GM18907 (cell line): ENCODE data around the gene ZACN.
"Not testable (repeated sequence)": the region's sequence is repeated elsewhere in the genome, so short reads cannot be mapped to it uniquely, and the experiment has no call there.

Experiments
- ATAC-seq: cut with Tn5 transposase; IDR thresholded peaks from one replicate; pipeline ENCODE4 v1.9.1; 2021; ENCODE audit warnings: mild to moderate bottlenecking, moderate library complexity; ENCODE audit not compliant: unreplicated experiment

ZACN gene

GRCh38 chr17:76053246-76054111, 25.5 kb upstream of the ZACN start:
- no peak for ATAC-seq

DNA sequence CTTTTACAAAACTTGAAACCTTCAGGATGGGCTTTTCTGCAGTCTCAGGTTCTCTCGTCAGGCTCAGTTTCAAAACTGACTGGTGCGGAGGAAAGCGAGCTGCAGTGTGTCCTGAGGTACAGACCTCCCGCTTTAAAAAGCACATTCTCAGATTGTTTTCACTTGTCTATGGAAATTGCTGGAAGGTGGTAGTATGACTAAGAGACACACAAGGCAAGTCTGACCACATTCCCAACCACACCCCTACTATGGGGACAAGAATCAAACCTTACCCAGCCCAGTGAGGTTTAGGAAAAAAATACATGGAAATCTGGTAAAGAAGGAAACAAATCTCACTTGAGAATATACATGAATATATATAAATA, 24.9 kb upstream of the ZACN start:
- no peak for ATAC-seq

GRCh38 chr17:76056882-76057281, 22.1 kb upstream of the ZACN start:
- ATAC-seq: no peak

GRCh38 chr17:76058264-76058663, 20.7 kb upstream of the ZACN start:
- ATAC-seq: not testable (repeated sequence)

DNA sequence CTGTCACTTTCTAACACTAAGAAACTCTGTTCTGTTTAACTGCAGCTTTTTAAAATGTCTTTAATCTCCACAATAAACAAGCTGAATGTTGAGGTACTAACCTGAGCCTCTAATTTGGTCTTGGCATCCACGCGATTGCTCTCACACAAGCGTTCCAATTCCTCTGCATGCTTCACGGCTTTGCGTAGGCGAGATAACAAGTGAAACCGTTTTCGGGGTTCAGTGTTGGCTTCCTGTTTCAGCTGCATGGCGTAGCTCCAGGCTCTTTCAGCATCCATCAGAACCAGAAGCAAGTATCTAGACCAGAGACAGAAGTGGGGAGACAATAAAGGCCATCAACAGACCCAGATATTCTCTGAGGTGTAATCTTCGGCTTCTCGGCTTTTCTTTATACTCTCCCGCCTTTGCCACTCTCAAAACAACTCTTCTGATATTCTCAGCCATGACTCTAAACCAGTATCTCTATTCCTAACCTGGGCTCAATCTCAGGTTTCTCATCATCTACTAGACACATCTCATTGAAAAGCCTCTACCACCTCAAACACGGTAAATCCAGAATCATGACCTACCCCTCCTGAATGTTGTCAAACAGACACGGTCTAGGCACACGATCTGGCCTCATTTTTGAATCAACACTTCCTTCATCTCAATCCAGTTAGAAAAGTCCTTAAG, 15.0 kb upstream of the ZACN start:
- ATAC-seq: no peak

DNA sequence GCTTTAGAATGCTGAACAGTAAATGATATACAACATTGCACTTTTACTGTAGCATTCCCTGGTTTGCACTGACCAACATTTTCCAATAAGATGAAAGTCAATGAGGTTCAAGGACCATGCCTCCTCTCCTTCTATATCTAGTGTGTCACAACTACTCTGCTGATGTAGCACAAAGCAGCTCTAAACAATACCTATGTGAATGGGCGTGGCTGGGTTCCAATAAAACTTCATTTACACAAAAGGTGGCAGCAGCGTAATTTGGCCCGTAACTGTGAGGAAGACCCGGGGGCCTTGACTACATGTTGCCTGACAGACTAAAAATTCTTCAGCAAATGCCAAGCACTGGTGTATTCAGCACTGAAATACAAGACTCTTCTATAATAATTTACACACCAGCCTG, 13.2 kb upstream of the ZACN start:
- ATAC-seq: no peak

DNA sequence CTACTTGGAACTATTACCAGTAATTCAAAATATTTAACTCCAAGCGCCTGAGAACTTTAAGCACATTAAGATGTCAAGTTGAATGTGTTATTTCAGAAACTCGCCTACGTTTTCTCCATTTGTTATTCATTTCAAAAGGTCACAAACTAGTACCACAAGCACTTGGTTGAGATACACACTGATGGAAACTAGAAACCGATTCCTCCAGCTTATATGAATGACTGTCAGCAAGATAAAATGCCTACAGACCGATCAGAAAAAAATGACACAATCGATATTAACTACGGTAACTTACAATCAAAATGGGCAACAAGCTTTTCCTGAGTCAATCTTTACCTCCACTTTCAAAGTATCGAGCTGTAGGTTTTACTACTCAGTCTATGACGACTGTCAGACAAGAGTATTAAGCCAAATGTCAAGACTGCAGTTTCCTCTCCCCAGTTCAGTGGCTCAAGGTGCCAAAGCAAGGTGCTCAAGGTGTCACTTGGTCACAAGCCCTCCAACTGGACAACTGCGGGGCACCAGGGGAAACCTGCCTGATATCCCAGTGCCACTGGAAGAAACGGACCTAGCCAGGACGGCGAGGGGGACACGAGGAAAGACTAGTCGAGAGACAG, 7.3 kb upstream of the ZACN start:
- ATAC-seq: peak; percentile 9

GRCh38 chr17:76072148-76072858, 6.7 kb upstream of the ZACN start, which contains the start of gene SRP68:
SRP68 (minus strand) TSS chr17:76072517; CDS start chr17:76072491, 26 bp downstream.
- ATAC-seq: peak; percentile 91

DNA sequence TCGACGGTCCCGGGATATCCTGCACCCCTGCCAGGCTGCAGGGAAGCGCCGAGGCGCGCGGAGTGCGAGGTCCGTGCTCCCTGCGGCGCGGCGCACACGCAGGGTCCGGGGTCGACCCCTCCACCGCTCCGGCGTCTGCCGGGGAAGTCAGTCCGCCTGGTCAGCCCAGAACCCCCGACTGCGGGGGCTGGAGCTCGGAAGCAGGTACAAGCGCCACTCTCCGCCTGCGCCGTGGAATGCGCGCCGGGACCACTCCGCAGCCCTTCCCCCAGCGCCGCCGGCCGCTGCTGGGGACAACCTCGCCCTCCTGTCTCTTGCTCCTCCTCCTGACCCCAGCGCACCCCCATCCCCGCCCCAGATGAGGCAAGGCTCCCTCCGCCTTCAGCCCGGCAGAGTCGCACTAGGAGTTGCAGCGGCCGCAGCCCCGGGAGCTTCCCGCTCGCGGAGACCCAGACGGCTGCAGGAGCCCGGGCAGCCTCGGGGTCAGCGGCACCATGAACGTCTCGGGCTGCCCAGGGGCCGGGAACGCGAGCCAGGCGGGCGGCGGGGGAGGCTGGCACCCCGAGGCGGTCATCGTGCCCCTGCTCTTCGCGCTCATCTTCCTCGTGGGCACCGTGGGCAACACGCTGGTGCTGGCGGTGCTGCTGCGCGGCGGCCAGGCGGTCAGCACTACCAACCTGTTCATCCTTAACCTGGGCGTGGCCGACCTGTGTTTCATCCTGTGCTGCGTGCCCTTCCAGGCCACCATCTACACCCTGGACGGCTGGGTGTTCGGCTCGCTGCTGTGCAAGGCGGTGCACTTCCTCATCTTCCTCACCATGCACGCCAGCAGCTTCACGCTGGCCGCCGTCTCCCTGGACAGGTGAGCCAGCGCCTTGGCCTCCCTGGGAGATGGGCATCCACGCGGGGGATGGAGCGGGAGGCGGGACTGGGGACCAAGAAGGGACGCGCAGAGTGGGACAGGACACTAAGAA, 4.3 kb upstream of the ZACN start, which contains the start of gene GALR2:
GALR2 (plus strand) TSS at position 392 of the 974 bp plus-strand sequence; CDS start at position 495, 103 bp downstream.
- ATAC-seq: no peak

DNA sequence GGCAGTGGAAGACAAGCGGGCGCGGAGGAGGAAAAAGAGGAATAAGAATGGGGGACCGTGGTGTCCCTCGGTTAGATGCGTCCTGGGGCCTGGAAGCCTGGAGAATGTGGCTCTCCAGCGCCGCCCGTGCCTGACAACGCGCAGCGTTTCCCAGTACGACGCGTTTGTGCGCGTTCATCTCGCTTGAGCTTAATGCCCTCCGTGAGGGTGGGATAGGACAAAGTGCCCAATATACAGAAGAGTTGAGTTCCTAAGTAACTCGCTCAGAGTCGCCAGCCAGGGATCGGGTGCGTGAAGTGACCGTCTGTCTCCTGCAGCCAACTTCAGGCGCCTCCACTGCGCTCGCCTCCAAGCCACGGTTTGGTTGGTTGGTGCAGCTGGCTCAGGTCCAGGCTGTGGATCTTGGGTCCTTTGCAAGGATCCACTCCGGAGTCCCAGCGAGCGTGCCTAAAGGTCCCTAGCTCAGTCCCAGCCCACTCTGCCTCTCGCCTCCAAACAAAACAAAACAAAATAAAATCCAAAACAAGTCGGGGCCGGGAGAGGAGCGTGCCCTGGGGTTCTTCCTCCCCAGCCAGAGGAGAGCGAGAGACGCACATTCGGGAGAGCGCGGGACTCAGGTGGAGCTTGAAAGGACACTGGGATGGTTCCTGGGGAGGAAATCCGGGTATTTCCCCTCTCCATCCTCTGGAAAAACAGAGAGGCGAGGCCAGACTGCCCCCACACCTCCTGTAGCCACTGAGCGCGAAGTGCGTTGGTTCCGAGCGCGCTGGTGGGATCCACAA, 3.4 kb upstream of the ZACN start:
- no peak for ATAC-seq

DNA sequence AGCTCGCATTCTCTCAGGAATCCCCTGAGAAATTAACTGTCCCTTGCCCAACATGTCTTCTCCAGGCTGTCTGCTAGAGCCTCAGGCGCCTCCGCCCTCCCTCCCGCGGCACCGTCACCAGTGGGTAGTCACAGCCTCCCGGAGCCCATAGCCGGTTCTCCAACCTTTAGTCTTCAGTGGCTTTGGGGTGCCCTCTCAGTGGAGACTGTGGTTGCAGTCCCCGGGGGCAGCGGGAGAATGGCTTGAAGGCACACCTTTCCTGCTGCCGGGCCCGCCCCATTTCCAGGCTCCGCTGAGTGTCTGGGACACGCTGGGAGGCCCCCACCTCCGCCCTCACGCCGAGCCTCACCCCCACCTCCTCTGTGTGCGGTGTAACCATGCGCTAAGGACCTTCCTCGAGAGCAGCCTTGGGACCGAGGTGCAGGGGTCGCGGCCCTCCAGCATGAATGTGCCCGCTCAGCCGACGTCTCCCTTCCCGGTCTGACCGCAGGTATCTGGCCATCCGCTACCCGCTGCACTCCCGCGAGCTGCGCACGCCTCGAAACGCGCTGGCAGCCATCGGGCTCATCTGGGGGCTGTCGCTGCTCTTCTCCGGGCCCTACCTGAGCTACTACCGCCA, 2.7 kb upstream of the ZACN start:
- ATAC-seq: no peak

GRCh38 chr17:76076765-76077583, 2.0 kb upstream of the ZACN start:
- no peak for ATAC-seq

- no peak for ATAC-seq
Observed at GRCh38 chr17:76077584-76078110, 1.3 kb upstream of the ZACN start.

- ATAC-seq: not testable (repeated sequence)
Observed at GRCh38 chr17:76078370-76078769, 612 bp upstream of the ZACN start.

GRCh38 chr17:76079535-76079955, 563 bp downstream of the ZACN start:
- no peak for ATAC-seq

DNA sequence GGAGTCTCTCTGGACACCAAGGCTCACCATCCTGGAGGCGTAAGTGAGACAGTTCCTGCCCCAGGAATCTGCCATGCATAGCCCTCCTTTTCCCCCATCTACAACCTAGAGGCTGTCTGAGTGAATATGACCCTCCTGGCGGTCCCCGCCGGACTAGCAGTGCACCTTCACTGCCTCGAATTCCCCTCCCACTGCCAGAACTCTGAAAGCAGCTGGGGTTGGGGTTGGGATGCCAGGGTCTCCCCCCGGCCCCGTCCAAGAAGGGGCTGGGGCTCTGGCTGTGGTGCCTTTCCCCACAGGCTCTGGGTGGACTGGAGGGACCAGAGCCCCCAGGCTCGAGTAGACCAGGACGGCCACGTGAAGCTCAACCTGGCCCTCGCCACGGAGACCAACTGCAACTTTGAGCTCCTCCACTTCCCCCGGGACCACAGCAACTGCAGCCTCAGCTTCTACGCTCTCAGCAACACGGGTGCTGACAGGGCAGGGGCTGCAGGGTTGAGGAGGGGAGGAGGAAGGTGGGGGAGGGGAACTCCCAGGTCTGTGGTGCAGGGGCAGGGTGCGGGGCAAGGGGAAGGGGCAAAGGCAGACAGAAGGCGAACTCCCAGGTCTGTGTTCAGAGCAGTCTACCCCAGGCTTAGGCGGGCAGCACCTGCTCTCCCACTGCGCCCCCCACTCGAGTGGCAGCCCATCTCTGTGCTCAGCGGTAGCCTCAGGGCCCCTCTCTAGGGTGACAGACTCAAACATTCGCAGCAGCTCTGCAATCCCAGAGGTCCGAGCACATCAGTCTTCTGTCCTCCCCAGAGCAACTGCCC, 1.2 kb downstream of the ZACN start:
- ATAC-seq: no peak
